ENCODE measurements around the gene UBE2G2.

The UBE2G2 gene

GRCh38 chr21:44845418-44846223 lies 44.0 kb upstream of the UBE2G2 start:
- Histone ChIP-seq H3K36me3 (ENCODE audit: insufficient read depth, low read length) (peaks cover 8% of the 10 kb centered on the region; the same call in 1 of the 2 replicates), H2AFZ (ENCODE audit: low read length, unreplicated experiment) (peak overlapping the region; percentile 67), H3K79me2 (ENCODE audit: control insufficient read depth, insufficient read depth, low read length, unreplicated experiment) (no peaks in the 10 kb centered on the region), H3K4me3 (ENCODE audit: low read depth, low read length) (peak overlapping the region; percentile 76), H3K4me1 (ENCODE audit: control insufficient read depth, insufficient read depth, low read length, unreplicated experiment) (peaks cover 16% of the 10 kb centered on the region), H3K27me3 (ENCODE audit: insufficient read depth, low read length) (peaks cover 5% of the 10 kb centered on the region; the same call in 1 of the 2 replicates), H3K27ac (ENCODE audit: low read depth, low read length) (peak overlapping the region; percentile 22; the same call in 1 of the 2 replicates)

- no peak overlapping the region for H3K4me3 ChIP-seq (ENCODE audit: low read depth, low read length)
- no peaks in the 10 kb centered on the region; the same call in 1 of the 2 replicates for H3K36me3 ChIP-seq (ENCODE audit: insufficient read depth, low read length)
- peaks cover 16% of the 10 kb centered on the region for H3K4me1 ChIP-seq (ENCODE audit: control insufficient read depth, insufficient read depth, low read length, unreplicated experiment)
- H3K27me3 ChIP-seq (ENCODE audit: insufficient read depth, low read length), result peaks cover 5% of the 10 kb centered on the region; the same call in 1 of the 2 replicates
- no peaks in the 10 kb centered on the region for H3K79me2 ChIP-seq (ENCODE audit: control insufficient read depth, insufficient read depth, low read length, unreplicated experiment)
- H3K27ac ChIP-seq (ENCODE audit: low read depth, low read length), result no peak overlapping the region
- H2AFZ ChIP-seq (ENCODE audit: low read length, unreplicated experiment), result no peak overlapping the region
Observed at GRCh38 chr21:44844256-44844655, 42.6 kb upstream of the UBE2G2 start.

GRCh38 chr21:44842721-44843445 lies 41.3 kb upstream of the UBE2G2 start:
- no peak overlapping the region for H3K4me3 ChIP-seq (ENCODE audit: low read depth, low read length)
- H3K79me2 ChIP-seq (ENCODE audit: control insufficient read depth, insufficient read depth, low read length, unreplicated experiment), result no peaks in the 10 kb centered on the region
- peaks cover 5% of the 10 kb centered on the region; the same call in 1 of the 2 replicates for H3K27me3 ChIP-seq (ENCODE audit: insufficient read depth, low read length)
- H3K4me1 ChIP-seq (ENCODE audit: control insufficient read depth, insufficient read depth, low read length, unreplicated experiment), result peaks cover 16% of the 10 kb centered on the region
- H3K36me3 ChIP-seq (ENCODE audit: insufficient read depth, low read length), result no peaks in the 10 kb centered on the region
- no peak overlapping the region for H3K27ac ChIP-seq (ENCODE audit: low read depth, low read length)
- H2AFZ ChIP-seq (ENCODE audit: low read length, unreplicated experiment), result no peak overlapping the region

- Histone ChIP-seq H3K4me1 (ENCODE audit: control insufficient read depth, insufficient read depth, low read length, unreplicated experiment) (peaks cover 21% of the 10 kb centered on the region), H3K4me3 (ENCODE audit: low read depth, low read length) (no peak overlapping the region), H3K79me2 (ENCODE audit: control insufficient read depth, insufficient read depth, low read length, unreplicated experiment) (no peaks in the 10 kb centered on the region), H2AFZ (ENCODE audit: low read length, unreplicated experiment) (no peak overlapping the region), H3K36me3 (ENCODE audit: insufficient read depth, low read length) (no peaks in the 10 kb centered on the region), H3K27me3 (ENCODE audit: insufficient read depth, low read length) (peaks cover 5% of the 10 kb centered on the region; the same call in 1 of the 2 replicates), H3K27ac (ENCODE audit: low read depth, low read length) (no peak overlapping the region)
Observed at GRCh38 chr21:44842087-44842486, 40.5 kb upstream of the UBE2G2 start.

GRCh38 chr21:44840771-44841170 lies 39.2 kb upstream of the UBE2G2 start:
- Histone ChIP-seq H3K4me1 (ENCODE audit: control insufficient read depth, insufficient read depth, low read length, unreplicated experiment) (peaks cover 15% of the 10 kb centered on the region), H3K27ac (ENCODE audit: low read depth, low read length) (no peak overlapping the region), H3K36me3 (ENCODE audit: insufficient read depth, low read length) (no peaks in the 10 kb centered on the region), H3K79me2 (ENCODE audit: control insufficient read depth, insufficient read depth, low read length, unreplicated experiment) (no peaks in the 10 kb centered on the region), H2AFZ (ENCODE audit: low read length, unreplicated experiment) (no peak overlapping the region), H3K27me3 (ENCODE audit: insufficient read depth, low read length) (peaks cover 5% of the 10 kb centered on the region; the same call in 1 of the 2 replicates), H3K4me3 (ENCODE audit: low read depth, low read length) (no peak overlapping the region)

GRCh38 chr21:44838951-44839350 lies 37.3 kb upstream of the UBE2G2 start:
- Histone ChIP-seq H2AFZ (ENCODE audit: low read length, unreplicated experiment) (no peak overlapping the region), H3K79me2 (ENCODE audit: control insufficient read depth, insufficient read depth, low read length, unreplicated experiment) (no peaks in the 10 kb centered on the region), H3K27ac (ENCODE audit: low read depth, low read length) (no peak overlapping the region), H3K27me3 (ENCODE audit: insufficient read depth, low read length) (peaks cover 5% of the 10 kb centered on the region; the same call in 1 of the 2 replicates), H3K4me3 (ENCODE audit: low read depth, low read length) (no peak overlapping the region), H3K36me3 (ENCODE audit: insufficient read depth, low read length) (no peaks in the 10 kb centered on the region), H3K4me1 (ENCODE audit: control insufficient read depth, insufficient read depth, low read length, unreplicated experiment) (peaks cover 12% of the 10 kb centered on the region)

GRCh38 chr21:44838039-44838895 lies 36.6 kb upstream of the UBE2G2 start:
- H2AFZ ChIP-seq (ENCODE audit: low read length, unreplicated experiment), result no peak overlapping the region
- H3K4me3 ChIP-seq (ENCODE audit: low read depth, low read length), result no peak overlapping the region
- peaks cover 5% of the 10 kb centered on the region; the same call in 1 of the 2 replicates for H3K27me3 ChIP-seq (ENCODE audit: insufficient read depth, low read length)
- no peak overlapping the region for H3K27ac ChIP-seq (ENCODE audit: low read depth, low read length)
- H3K4me1 ChIP-seq (ENCODE audit: control insufficient read depth, insufficient read depth, low read length, unreplicated experiment), result peaks cover 12% of the 10 kb centered on the region
- H3K79me2 ChIP-seq (ENCODE audit: control insufficient read depth, insufficient read depth, low read length, unreplicated experiment), result no peaks in the 10 kb centered on the region
- no peaks in the 10 kb centered on the region for H3K36me3 ChIP-seq (ENCODE audit: insufficient read depth, low read length)

- Histone ChIP-seq H3K4me1 (ENCODE audit: control insufficient read depth, insufficient read depth, low read length, unreplicated experiment) (peaks cover 12% of the 10 kb centered on the region), H3K27ac (ENCODE audit: low read depth, low read length) (no peak overlapping the region), H2AFZ (ENCODE audit: low read length, unreplicated experiment) (no peak overlapping the region), H3K4me3 (ENCODE audit: low read depth, low read length) (no peak overlapping the region), H3K36me3 (ENCODE audit: insufficient read depth, low read length) (no peaks in the 10 kb centered on the region), H3K79me2 (ENCODE audit: control insufficient read depth, insufficient read depth, low read length, unreplicated experiment) (no peaks in the 10 kb centered on the region), H3K27me3 (ENCODE audit: insufficient read depth, low read length) (peaks cover 5% of the 10 kb centered on the region; the same call in 1 of the 2 replicates)
Observed at GRCh38 chr21:44837537-44837936, 35.9 kb upstream of the UBE2G2 start.

GRCh38 chr21:44836666-44837471 lies 35.2 kb upstream of the UBE2G2 start:
- peaks cover 12% of the 10 kb centered on the region for H3K4me1 ChIP-seq (ENCODE audit: control insufficient read depth, insufficient read depth, low read length, unreplicated experiment)
- no peaks in the 10 kb centered on the region for H3K36me3 ChIP-seq (ENCODE audit: insufficient read depth, low read length)
- H3K27ac ChIP-seq (ENCODE audit: low read depth, low read length), result no peak overlapping the region
- H2AFZ ChIP-seq (ENCODE audit: low read length, unreplicated experiment), result no peak overlapping the region
- H3K27me3 ChIP-seq (ENCODE audit: insufficient read depth, low read length), result peaks cover 2% of the 10 kb centered on the region; the same call in 1 of the 2 replicates
- no peaks in the 10 kb centered on the region for H3K79me2 ChIP-seq (ENCODE audit: control insufficient read depth, insufficient read depth, low read length, unreplicated experiment)
- H3K4me3 ChIP-seq (ENCODE audit: low read depth, low read length), result no peak overlapping the region
